Fibroblast of the aortic adventitia (primary cell): ENCODE measurements around the gene CPLX1. TPM values are rescaled to one million over a fixed set of nuclear protein-coding genes. Genes with fewer than 3 reads are reported as not detected.

Experiments used
- DNase-seq: peaks from one replicate; pipeline ENCODE4 v3.0.0-alpha.2; 2010; ENCODE audit warnings: low read depth
- H3K4me3 ChIP-seq: 2 replicates; pipeline ENCODE4 v1.5.1; 2011; ENCODE audit warnings: low read depth, mild to moderate bottlenecking, control low read depth, low read length, moderate library complexity
- total RNA-seq: library from RNA; depleted of rRNA; stranded (reverse); fragments of >200 nt; gene quantifications from 2 replicates; pipeline ENCODE4 v1.2.3, GENCODE V29; 2012; ENCODE audit warnings: low replicate concordance
- TF ChIP-seq, protein P1 (sequence below): IDR thresholded peaks from 2 replicates; pipeline ENCODE4 v1.5.1; 2011; ENCODE audit warnings: mild to moderate bottlenecking, low read length, control low read depth, inconsistent platforms; ENCODE audit not compliant: insufficient read depth

Gene CPLX1
- total RNA-seq, 1 donor, result not detected

DNA sequence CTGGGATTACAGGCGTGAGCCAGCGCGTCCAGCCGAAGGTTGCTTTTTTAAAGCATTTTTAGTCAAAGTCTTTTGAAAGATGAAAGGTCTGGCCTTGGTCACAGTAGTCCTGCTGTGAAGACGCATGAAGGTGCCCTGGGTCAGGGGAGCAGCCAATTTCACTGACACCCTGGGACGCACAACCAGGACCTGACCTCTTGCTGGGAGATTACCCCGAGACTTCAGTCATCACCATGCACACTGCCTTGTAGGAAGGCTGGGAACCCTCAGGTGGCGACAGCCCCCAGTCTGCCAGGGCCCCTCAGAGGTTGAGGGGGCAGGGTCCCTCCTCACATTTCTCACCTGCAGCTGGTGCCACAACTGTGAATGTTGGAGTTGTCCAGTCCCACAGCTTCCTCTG, 53.2 kb downstream of the CPLX1 start:
- TF ChIP-seq, protein P1, sequence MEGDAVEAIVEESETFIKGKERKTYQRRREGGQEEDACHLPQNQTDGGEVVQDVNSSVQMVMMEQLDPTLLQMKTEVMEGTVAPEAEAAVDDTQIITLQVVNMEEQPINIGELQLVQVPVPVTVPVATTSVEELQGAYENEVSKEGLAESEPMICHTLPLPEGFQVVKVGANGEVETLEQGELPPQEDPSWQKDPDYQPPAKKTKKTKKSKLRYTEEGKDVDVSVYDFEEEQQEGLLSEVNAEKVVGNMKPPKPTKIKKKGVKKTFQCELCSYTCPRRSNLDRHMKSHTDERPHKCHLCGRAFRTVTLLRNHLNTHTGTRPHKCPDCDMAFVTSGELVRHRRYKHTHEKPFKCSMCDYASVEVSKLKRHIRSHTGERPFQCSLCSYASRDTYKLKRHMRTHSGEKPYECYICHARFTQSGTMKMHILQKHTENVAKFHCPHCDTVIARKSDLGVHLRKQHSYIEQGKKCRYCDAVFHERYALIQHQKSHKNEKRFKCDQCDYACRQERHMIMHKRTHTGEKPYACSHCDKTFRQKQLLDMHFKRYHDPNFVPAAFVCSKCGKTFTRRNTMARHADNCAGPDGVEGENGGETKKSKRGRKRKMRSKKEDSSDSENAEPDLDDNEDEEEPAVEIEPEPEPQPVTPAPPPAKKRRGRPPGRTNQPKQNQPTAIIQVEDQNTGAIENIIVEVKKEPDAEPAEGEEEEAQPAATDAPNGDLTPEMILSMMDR, result no peak
- H3K4me3 ChIP-seq, result no peak overlapping the region
- DNase-seq, result no peak

DNA sequence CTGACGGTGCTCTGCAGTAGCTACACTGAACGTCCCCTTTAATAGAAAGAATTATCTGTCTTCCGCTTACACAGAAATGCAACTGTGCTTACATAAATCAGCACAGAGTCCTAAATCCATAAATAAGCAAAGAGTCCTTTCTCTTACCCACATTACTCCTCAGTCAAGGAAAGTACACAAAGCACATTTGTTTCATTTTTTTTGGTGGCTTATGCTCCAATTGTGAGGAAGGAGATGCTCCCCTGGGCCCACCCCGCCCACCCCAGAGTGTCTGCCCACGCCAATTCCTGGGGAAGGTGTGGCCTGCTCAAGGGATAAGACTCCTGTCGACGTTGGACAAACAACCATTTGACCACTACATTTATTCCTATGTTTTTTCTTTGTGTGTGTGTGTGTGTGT, 53.8 kb downstream of the CPLX1 start:
- no peak overlapping the region for H3K4me3 ChIP-seq
- TF ChIP-seq, protein P1, result no peak
- DNase-seq, result peak; percentile 22

DNA sequence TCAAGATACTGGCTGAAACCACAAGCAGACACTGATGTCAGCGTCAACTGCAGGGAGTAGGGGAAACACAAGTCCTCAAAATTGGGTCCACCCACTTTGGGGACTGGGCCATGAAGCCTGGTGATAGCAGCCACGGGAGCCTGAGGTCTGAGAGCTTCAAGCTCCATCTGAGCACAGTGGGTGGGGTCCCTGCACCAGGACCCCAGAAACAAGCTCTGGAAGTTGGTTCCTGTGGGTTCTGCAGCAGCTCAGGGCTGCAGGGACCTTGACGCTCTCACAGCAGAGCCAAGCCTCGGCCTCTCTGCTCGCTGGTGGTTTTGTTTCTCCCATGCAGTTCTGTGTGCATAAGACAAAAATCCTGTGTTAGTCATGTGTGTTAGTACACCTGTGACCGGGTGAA, 54.5 kb downstream of the CPLX1 start:
- TF ChIP-seq, protein P1, result no peak

DNA sequence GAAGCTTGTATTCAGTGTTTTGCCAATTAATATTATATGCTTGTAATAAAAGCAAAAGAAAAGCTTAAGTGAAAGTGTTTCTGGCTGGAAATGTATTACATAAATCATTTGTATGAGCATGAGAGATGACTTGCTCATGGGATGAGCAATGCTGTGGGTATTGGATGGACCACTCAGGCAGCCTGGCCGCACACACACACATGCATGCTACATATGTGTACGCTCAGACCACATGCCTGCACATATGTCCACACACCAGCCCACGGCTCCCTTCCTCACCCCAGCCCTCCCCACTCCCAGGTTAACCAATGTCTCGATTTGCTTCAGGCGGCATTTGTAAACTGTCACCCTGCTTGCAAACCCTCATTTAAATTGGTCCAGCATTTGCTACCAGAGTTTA, 55.9 kb downstream of the CPLX1 start:
- no peak for DNase-seq
- TF ChIP-seq, protein P1, result no peak

More for the DNA sequence above, 54.5 kb downstream of the CPLX1 start:
- H3K4me3 ChIP-seq, result no peak overlapping the region
- DNase-seq, result no peak

DNA sequence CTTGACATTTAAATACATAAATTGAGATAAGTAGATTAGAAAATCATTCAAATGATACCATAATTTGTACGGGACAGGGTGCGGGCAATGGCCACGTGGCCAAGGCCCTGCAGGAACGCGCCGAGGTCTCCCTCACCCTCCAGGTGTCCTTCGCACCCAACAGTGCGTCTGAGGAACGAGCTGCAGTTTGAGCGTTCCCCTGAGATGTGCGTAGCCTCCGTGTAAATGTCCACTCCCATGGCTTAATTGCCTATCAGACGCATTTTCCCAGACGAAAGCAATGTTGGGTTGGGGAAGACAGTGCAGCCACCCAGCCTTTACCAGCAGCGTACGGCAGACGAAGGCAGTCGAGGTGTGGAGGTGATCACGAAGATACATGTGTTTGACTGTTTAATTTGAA, 56.4 kb downstream of the CPLX1 start:
- no peak overlapping the region for H3K4me3 ChIP-seq
- DNase-seq, result no peak
- TF ChIP-seq, protein P1, result no peak

More for the DNA sequence above, 55.9 kb downstream of the CPLX1 start:
- no peak overlapping the region for H3K4me3 ChIP-seq

DNA sequence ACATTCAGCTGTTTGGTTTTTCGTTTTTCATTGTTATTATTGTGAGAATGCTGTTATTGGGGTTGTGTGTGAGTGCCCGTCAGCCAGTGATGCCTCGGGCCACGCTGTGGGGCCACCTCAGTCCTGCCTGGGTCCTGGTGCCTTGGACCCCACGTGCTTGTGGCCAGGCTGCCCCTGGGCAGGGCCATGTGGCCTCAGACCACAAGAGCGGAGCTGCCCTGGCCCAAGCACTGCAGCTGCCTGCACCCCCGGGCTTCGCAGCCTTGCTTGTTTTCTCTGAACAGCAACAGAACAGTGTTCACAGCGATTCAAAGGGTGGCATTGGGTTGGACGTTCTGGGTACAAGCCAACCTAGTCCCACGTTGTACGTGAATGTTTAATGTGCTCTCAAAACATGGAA, 56.9 kb downstream of the CPLX1 start:
- TF ChIP-seq, protein P1, result no peak
- no peak overlapping the region for H3K4me3 ChIP-seq
- DNase-seq, result no peak

DNA sequence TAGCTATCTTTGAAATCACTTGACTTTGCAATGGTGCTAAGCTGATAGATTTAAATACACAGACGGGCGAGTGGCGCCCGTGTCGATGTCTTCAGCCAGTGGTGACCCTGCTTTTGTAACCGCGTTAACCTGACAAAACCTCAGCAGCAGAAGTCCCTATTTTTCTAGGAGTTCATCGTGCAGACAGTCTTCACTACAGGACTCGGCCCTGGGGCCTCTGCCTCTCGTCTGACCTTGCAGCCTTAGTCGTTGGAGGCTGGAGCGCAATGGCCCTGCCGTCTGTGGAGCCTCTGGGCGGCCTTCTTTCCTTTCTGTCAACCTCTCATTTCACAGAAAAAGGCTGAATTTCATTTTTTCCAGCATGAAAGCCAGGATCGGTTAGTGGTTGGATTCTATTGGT, 57.9 kb downstream of the CPLX1 start:
- DNase-seq, result no peak
- TF ChIP-seq, protein P1, result no peak
- no peak overlapping the region for H3K4me3 ChIP-seq
